ENCODE measurements around the gene ZBTB25. TPM values are rescaled to one million over a fixed set of nuclear protein-coding genes. Genes with fewer than 3 reads are reported as not detected.

Gene ZBTB25
- total RNA-seq, 2 donors from 2014 or later, result 7.9 to 10.6 TPM

GRCh38 chr14:64463873-64464272, 39.8 kb downstream of the ZBTB25 start:
- H3K27ac ChIP-seq, result no peak overlapping the region
- H3K9me3 ChIP-seq, result no peaks in the 10 kb centered on the region
- intact Hi-C loops (cut with DNase I), result no loop called here
- H3K36me3 ChIP-seq (replicated peaks in 1 of 2; ENCODE audit: insufficient read depth in 1 of 2, low read depth in 2 of 2), result peaks cover 0 to 2% of the 10 kb centered on the region in 2 donors
- H3K27me3 ChIP-seq, result no peaks in the 10 kb centered on the region
- DNase-seq, result no peak
- H3K4me3 ChIP-seq, result no peak overlapping the region
- no peak for TF ChIP-seq CTCF (IDR thresholded peaks at IDR 0.05)
- TF ChIP-seq POLR2A (IDR thresholded peaks at IDR 0.05), result no peak
- WGBS, 2 donors, result 91 to 94% methylated on average over 6 of the region's 6 CpGs
- H3K4me1 ChIP-seq, result peaks cover 15% of the 10 kb centered on the region
- no peak for ATAC-seq

GRCh38 chr14:64463195-64463594, 40.4 kb downstream of the ZBTB25 start:
- intact Hi-C loops (cut with DNase I), result no loop called here
- 84 to 100% methylated on average over 2 of the region's 2 CpGs for WGBS, 2 donors
- Histone ChIP-seq H3K36me3 (replicated peaks in 1 of 2; ENCODE audit: insufficient read depth in 1 of 2, low read depth in 2 of 2) (peaks cover 0 to 2% of the 10 kb centered on the region in 2 donors), H3K27me3 (no peaks in the 10 kb centered on the region), H3K4me1 (peaks cover 15% of the 10 kb centered on the region), H3K27ac (no peak overlapping the region), H3K9me3 (no peaks in the 10 kb centered on the region), H3K4me3 (no peak overlapping the region)
- ATAC-seq, result no peak
- TF ChIP-seq POLR2A (IDR thresholded peaks at IDR 0.05), result no peak
- TF ChIP-seq CTCF (IDR thresholded peaks at IDR 0.05), result no peak
- DNase-seq, result no peak

GRCh38 chr14:64461221-64461620, 42.4 kb downstream of the ZBTB25 start:
- no peak for TF ChIP-seq POLR2A (IDR thresholded peaks at IDR 0.05)
- no peak for TF ChIP-seq CTCF (IDR thresholded peaks at IDR 0.05)
- DNase-seq (no peak), ATAC-seq (no peak)
- Histone ChIP-seq H3K4me3 (no peak overlapping the region), H3K36me3 (replicated peaks in 1 of 2; ENCODE audit: insufficient read depth in 1 of 2, low read depth in 2 of 2) (peaks cover 0 to 2% of the 10 kb centered on the region in 2 donors), H3K27me3 (no peaks in the 10 kb centered on the region), H3K4me1 (peaks cover 14% of the 10 kb centered on the region), H3K9me3 (no peaks in the 10 kb centered on the region), H3K27ac (no peak overlapping the region)
- WGBS, 2 donors, result 86 to 94% methylated on average over 3 of the region's 3 CpGs
- intact Hi-C loops (cut with DNase I), result no loop called here

- intact Hi-C loops (cut with DNase I), result no loop called here
- no peak for DNase-seq
- H3K27me3 ChIP-seq, result no peaks in the 10 kb centered on the region
- peaks cover 3% of the 10 kb centered on the region for H3K4me1 ChIP-seq
- peaks cover 0 to 11% of the 10 kb centered on the region in 2 donors for H3K36me3 ChIP-seq (replicated peaks in 1 of 2; ENCODE audit: insufficient read depth in 1 of 2, low read depth in 2 of 2)
- no peak overlapping the region for H3K4me3 ChIP-seq
- TF ChIP-seq POLR2A (IDR thresholded peaks at IDR 0.05) (no peak), CTCF (IDR thresholded peaks at IDR 0.05) (no peak)
- ATAC-seq, result no peak
- no peaks in the 10 kb centered on the region for H3K9me3 ChIP-seq
- WGBS, 2 donors, result 77 to 83% methylated on average over 4 of the region's 4 CpGs
- H3K27ac ChIP-seq, result no peak overlapping the region
Measured at GRCh38 chr14:64459405-64460136, 44.1 kb downstream of the ZBTB25 start.

- Histone ChIP-seq H3K36me3 (replicated peaks in 1 of 2; ENCODE audit: insufficient read depth in 1 of 2, low read depth in 2 of 2) (peaks cover 0 to 26% of the 10 kb centered on the region in 2 donors), H3K9me3 (no peaks in the 10 kb centered on the region)
- WGBS, 2 donors, result 94 to 98% methylated on average over 10 of the region's 10 CpGs
Measured at GRCh38 chr14:64454671-64455070, 49.0 kb downstream of the ZBTB25 start.

More at GRCh38 chr14:64454671-64455070, 49.0 kb downstream of the ZBTB25 start:
- H3K4me1 ChIP-seq, result no peaks in the 10 kb centered on the region
- ATAC-seq, result no peak
- TF ChIP-seq CTCF (IDR thresholded peaks at IDR 0.05), result no peak
- no peaks in the 10 kb centered on the region for H3K27me3 ChIP-seq
- intact Hi-C loops (cut with DNase I), result no loop called here
- no peak overlapping the region for H3K27ac ChIP-seq
- no peak overlapping the region for H3K4me3 ChIP-seq
- no peak for DNase-seq
